Loucy (cell line): ENCODE results near the gene RBBP8.

Source experiments
- H2AFZ ChIP-seq: fragments of 200-600 bp; sonication (generic); 2 replicates; pipeline ENCODE4 v1.6.0; 2016; ENCODE audit warnings: antibody characterized with exemption, mild to moderate bottlenecking, low read length, moderate library complexity
- H3F3A ChIP-seq: fragments of 200-600 bp; 2 replicates; pipeline ENCODE4 v1.6.0; 2016; ENCODE audit warnings: antibody characterized with exemption, low read depth, mild to moderate bottlenecking
- H3K27me3 ChIP-seq: fragments of 200-600 bp; sonication (generic); 2 replicates; pipeline ENCODE4 v1.6.1; 2014; ENCODE audit warnings: low read length, mild to moderate bottlenecking; ENCODE audit not compliant: insufficient read depth, poor library complexity, severe bottlenecking
- H3K36me3 ChIP-seq: fragments of 200-600 bp; sonication (generic); 2 replicates; pipeline ENCODE4 v1.6.1; 2016; ENCODE audit warnings: low read length; ENCODE audit not compliant: insufficient read depth
- H3K4me1 ChIP-seq: fragments of 200-600 bp; sonication (generic); 2 replicates; pipeline ENCODE4 v1.5.1; 2014; ENCODE audit warnings: low read length, mild to moderate bottlenecking; ENCODE audit not compliant: insufficient read depth, poor library complexity, severe bottlenecking
- H3K4me2 ChIP-seq: fragments of 200-600 bp; sonication (generic); 2 replicates; pipeline ENCODE4 v1.6.0; 2014; ENCODE audit warnings: antibody characterized with exemption, low read length, low read depth, mild to moderate bottlenecking; ENCODE audit not compliant: poor library complexity, severe bottlenecking
- H3K4me3 ChIP-seq: fragments of 200-600 bp; sonication (generic); 2 replicates; pipeline ENCODE4 v1.5.1; 2014; ENCODE audit warnings: low read length, mild to moderate bottlenecking, mixed read lengths; ENCODE audit not compliant: poor library complexity, severe bottlenecking
- H3K79me2 ChIP-seq: fragments of 200-600 bp; sonication (generic); 2 replicates; pipeline ENCODE4 v1.6.1; 2014; ENCODE audit warnings: low read length; ENCODE audit not compliant: insufficient read depth
- H3K9ac ChIP-seq: fragments of 200-600 bp; sonication (generic); 2 replicates; pipeline ENCODE4 v1.6.0; 2014; ENCODE audit warnings: mild to moderate bottlenecking, low read depth, low read length, moderate library complexity; ENCODE audit not compliant: poor library complexity, severe bottlenecking
- H3K9me2 ChIP-seq: fragments of 200-600 bp; sonication (generic); replicated peaks from 2 replicates; pipeline ENCODE4 v1.6.1; 2016; ENCODE audit warnings: low read depth, low read length, mixed read lengths
- H3K9me3 ChIP-seq: fragments of 200-600 bp; sonication (generic); 2 replicates; pipeline ENCODE4 v1.6.1; 2014; ENCODE audit warnings: mild to moderate bottlenecking, antibody characterized with exemption, low read length, low read depth; ENCODE audit not compliant: insufficient read depth
- H4K20me1 ChIP-seq: fragments of 200-600 bp; sonication (generic); 2 replicates; pipeline ENCODE4 v1.6.0; 2014; ENCODE audit warnings: antibody characterized with exemption, low read length, mild to moderate bottlenecking; ENCODE audit not compliant: insufficient read depth, poor library complexity, severe bottlenecking
- CTCF ChIP-seq: fragments of 200-600 bp; sonication (generic); conservative IDR thresholded peaks from 2 replicates; pipeline ENCODE4 v1.5.1; 2014; ENCODE audit warnings: mild to moderate bottlenecking, antibody characterized with exemption, low read length
- EZH2phosphoT487 ChIP-seq: fragments of 200-600 bp; IDR thresholded peaks from 2 replicates; pipeline ENCODE4 v1.6.1; 2018; ENCODE audit warnings: antibody characterized with exemption, mild to moderate bottlenecking, moderate library complexity, borderline replicate concordance

The RBBP8 gene

GRCh38 chr18:22974707-22975106 lies 41.6 kb downstream of the RBBP8 start:
- Histone ChIP-seq H3K9ac (no peak overlapping the region), H3F3A (no peaks in the 10 kb centered on the region), H3K9me3 (no peaks in the 10 kb centered on the region), H3K79me2 (no peaks in the 10 kb centered on the region), H3K4me2 (no peak overlapping the region), H3K36me3 (peaks cover 72% of the 10 kb centered on the region; the same call in 1 of the 2 replicates), H3K9me2 (no peaks in the 10 kb centered on the region), H3K27me3 (no peaks in the 10 kb centered on the region), H4K20me1 (no peaks in the 10 kb centered on the region), H3K4me1 (no peaks in the 10 kb centered on the region), H3K4me3 (no peak overlapping the region), H2AFZ (no peak overlapping the region)
- TF ChIP-seq CTCF (no peak), EZH2phosphoT487 (no peak)

- Histone ChIP-seq H3F3A (no peaks in the 10 kb centered on the region), H3K36me3 (peaks cover 65% of the 10 kb centered on the region; the same call in 1 of the 2 replicates), H3K9me3 (no peaks in the 10 kb centered on the region), H3K4me2 (no peak overlapping the region), H2AFZ (no peak overlapping the region), H3K79me2 (no peaks in the 10 kb centered on the region), H3K9me2 (no peaks in the 10 kb centered on the region), H3K27me3 (no peaks in the 10 kb centered on the region), H3K4me3 (no peak overlapping the region), H3K9ac (no peak overlapping the region), H4K20me1 (no peaks in the 10 kb centered on the region), H3K4me1 (no peaks in the 10 kb centered on the region)
- no peak for TF ChIP-seq CTCF
Measured at GRCh38 chr18:22975508-22975907, 42.4 kb downstream of the RBBP8 start.

- H4K20me1 ChIP-seq = no peaks in the 10 kb centered on the region
- no peaks in the 10 kb centered on the region for H3F3A ChIP-seq
- H3K79me2 ChIP-seq = no peaks in the 10 kb centered on the region
- no peak overlapping the region for H3K4me2 ChIP-seq
- H3K9me2 ChIP-seq = no peaks in the 10 kb centered on the region
- peaks cover 68% of the 10 kb centered on the region; the same call in 1 of the 2 replicates for H3K36me3 ChIP-seq
- no peaks in the 10 kb centered on the region for H3K4me1 ChIP-seq
- H2AFZ ChIP-seq = no peak overlapping the region
- no peaks in the 10 kb centered on the region for H3K27me3 ChIP-seq
- no peak overlapping the region for H3K4me3 ChIP-seq
- H3K9ac ChIP-seq = no peak overlapping the region
- no peak for TF ChIP-seq CTCF
- no peak for TF ChIP-seq EZH2phosphoT487
- no peaks in the 10 kb centered on the region for H3K9me3 ChIP-seq
Measured at GRCh38 chr18:22977847-22978701, 44.9 kb downstream of the RBBP8 start.
